H9 (cell line): ENCODE data around the gene ARNT2. TPM values are rescaled to one million over a fixed set of nuclear protein-coding genes. Genes with fewer than 3 reads are reported as not detected.
A peak's percentile ranks its signal among the peaks of the same experiment; 100 is the strongest.

ENCODE experiments used
- DNase-seq: peaks from one replicate; pipeline ENCODE4 v3.0.0-alpha.2; 2017
- H2AFZ ChIP-seq: one replicate; pipeline ENCODE4 v1.6.1; 2013; ENCODE audit warnings: mild to moderate bottlenecking, low read length, control low read depth, moderate library complexity
- H2AK5ac ChIP-seq: 2 replicates; pipeline ENCODE4 v1.6.1; 2013; ENCODE audit warnings: low read length, control low read depth, mixed read lengths; ENCODE audit not compliant: insufficient read length
- H2BK120ac ChIP-seq: one replicate; pipeline ENCODE4 v1.6.1; 2013; ENCODE audit warnings: low read depth, mild to moderate bottlenecking, low read length, control low read depth, inconsistent platforms; ENCODE audit not compliant: poor library complexity, severe bottlenecking
- H2BK12ac ChIP-seq: 2 replicates; pipeline ENCODE4 v1.6.1; 2013; ENCODE audit warnings: low read length, control low read depth, mixed read lengths, low read depth; ENCODE audit not compliant: insufficient read length
- H2BK15ac ChIP-seq: 2 replicates; pipeline ENCODE4 v1.6.1; 2013; ENCODE audit warnings: low read depth, low read length, control low read depth
- H2BK20ac ChIP-seq: one replicate; pipeline ENCODE4 v1.6.1; 2013; ENCODE audit warnings: low read depth, mild to moderate bottlenecking, low read length, control low read depth, inconsistent platforms; ENCODE audit not compliant: poor library complexity, severe bottlenecking
- H2BK5ac ChIP-seq: 2 replicates; pipeline ENCODE4 v1.6.1; 2013; ENCODE audit warnings: low read length, control low read depth, mixed read lengths; ENCODE audit not compliant: insufficient read length
- H3K14ac ChIP-seq: 2 replicates; pipeline ENCODE4 v1.6.1; 2013; ENCODE audit warnings: low read length, control low read depth; ENCODE audit not compliant: insufficient read depth
- H3K18ac ChIP-seq: 2 replicates; pipeline ENCODE4 v1.6.1; 2013; ENCODE audit warnings: low read depth, mild to moderate bottlenecking, mixed read lengths, low read length, control low read depth; ENCODE audit not compliant: insufficient read length
- H3K23ac ChIP-seq: 2 replicates; pipeline ENCODE4 v1.6.1; 2013; ENCODE audit warnings: low read length, control low read depth, mixed read lengths, low read depth; ENCODE audit not compliant: insufficient read length
- H3K23me2 ChIP-seq: 2 replicates; pipeline ENCODE4 v1.6.1; 2013; ENCODE audit warnings: low read depth, mild to moderate bottlenecking, mixed read lengths, low read length, control low read depth; ENCODE audit not compliant: insufficient read length, poor library complexity, severe bottlenecking
- H3K27ac ChIP-seq: 2 replicates; pipeline ENCODE4 v1.5.1; 2013; ENCODE audit warnings: low read length, control low read depth, mixed read lengths, low read depth; ENCODE audit not compliant: insufficient read length
- H3K27me3 ChIP-seq: 2 replicates; pipeline ENCODE4 v1.6.1; 2013; ENCODE audit warnings: low read length, control low read depth, inconsistent platforms; ENCODE audit not compliant: insufficient read depth
- H3K4ac ChIP-seq: 2 replicates; pipeline ENCODE4 v1.6.1; 2013; ENCODE audit warnings: low read depth, mild to moderate bottlenecking, control low read depth, inconsistent platforms, low read length, moderate library complexity
- H3K4me1 ChIP-seq: 2 replicates; pipeline ENCODE4 v1.6.1; 2013; ENCODE audit warnings: low read length, control low read depth, inconsistent platforms; ENCODE audit not compliant: insufficient read depth
- H3K4me2 ChIP-seq: 2 replicates; pipeline ENCODE4 v1.6.1; 2013; ENCODE audit warnings: low read length, control low read depth, mixed read lengths; ENCODE audit not compliant: insufficient read length, insufficient read depth
- H3K56ac ChIP-seq: 2 replicates; pipeline ENCODE4 v1.6.1; 2013; ENCODE audit warnings: low read depth, mild to moderate bottlenecking, mixed read lengths, low read length, control low read depth; ENCODE audit not compliant: insufficient read length
- H3K79me1 ChIP-seq: 2 replicates; pipeline ENCODE4 v1.6.1; 2013; ENCODE audit warnings: low read depth, mild to moderate bottlenecking, moderate library complexity, low read length, control low read depth, inconsistent platforms; ENCODE audit not compliant: insufficient read depth, poor library complexity, severe bottlenecking
- H3K79me2 ChIP-seq: 2 replicates; pipeline ENCODE4 v1.6.1; 2013; ENCODE audit warnings: low read length, control low read depth, inconsistent platforms; ENCODE audit not compliant: insufficient read depth
- H3K9ac ChIP-seq: 2 replicates; pipeline ENCODE4 v1.6.1; 2013; ENCODE audit warnings: low read length, control low read depth, mixed read lengths; ENCODE audit not compliant: insufficient read length; ENCODE audit errors: extremely low read depth
- H3K9me3 ChIP-seq: one replicate; pipeline ENCODE4 v1.6.1; 2013; ENCODE audit warnings: low read depth, low read length, inconsistent platforms; ENCODE audit not compliant: control insufficient read depth
- H3T11ph ChIP-seq: one replicate; pipeline ENCODE4 v1.6.1; 2013; ENCODE audit warnings: mild to moderate bottlenecking, low read length, control low read depth, inconsistent platforms
- H4K20me1 ChIP-seq: one replicate; pipeline ENCODE4 v1.6.1; 2013; ENCODE audit not compliant: control insufficient read depth, insufficient read length, insufficient read depth
- H4K5ac ChIP-seq: 2 replicates; pipeline ENCODE4 v1.6.1; 2013; ENCODE audit warnings: low read depth, mild to moderate bottlenecking, mixed read lengths, low read length, control low read depth; ENCODE audit not compliant: insufficient read length
- H4K8ac ChIP-seq: replicated peaks from 2 replicates; pipeline ENCODE4 v1.6.1; 2013; ENCODE audit warnings: low read length, control low read depth, mixed read lengths, low read depth; ENCODE audit not compliant: insufficient read length
- H4K91ac ChIP-seq: 2 replicates; pipeline ENCODE4 v1.6.1; 2013; ENCODE audit warnings: low read depth, mild to moderate bottlenecking, moderate library complexity, mixed read lengths, low read length, control low read depth; ENCODE audit not compliant: insufficient read length
- H3K27ac Mint-ChIP-seq, 3 experiments: 2 replicates in 2 of 3; 3 replicates in 1 of 3; pipeline ENCODE4 v1.8.0; 2020 to 2021; ENCODE audit warnings: mixed read lengths in 3 of 3, mild to moderate bottlenecking in 1 of 3, moderate library complexity in 1 of 3
- H3K27me3 Mint-ChIP-seq: 2 replicates; pipeline ENCODE4 v1.8.0; 2021; ENCODE audit warnings: low read depth, mild to moderate bottlenecking, moderate library complexity, mixed read lengths
- H3K36me3 Mint-ChIP-seq, 3 experiments: 2 replicates in 2 of 3; 3 replicates in 1 of 3; pipeline ENCODE4 v1.8.0; 2020 to 2021; ENCODE audit warnings: low read depth in 3 of 3, mixed read lengths in 3 of 3; ENCODE audit not compliant: insufficient read depth in 1 of 3
- H3K4me1 Mint-ChIP-seq, 2 experiments: 2 replicates each; pipeline ENCODE4 v1.8.0; 2020; ENCODE audit warnings: mixed read lengths in 2 of 2
- H3K4me3 Mint-ChIP-seq, 2 experiments: 2 replicates in 1 of 2; 3 replicates in 1 of 2; pipeline ENCODE4 v1.8.0; 2020 to 2021; ENCODE audit warnings: mild to moderate bottlenecking in 2 of 2, mixed read lengths in 2 of 2, moderate library complexity in 1 of 2
- H3K9me3 Mint-ChIP-seq, 2 experiments: 2 replicates in 1 of 2; 3 replicates in 1 of 2; pipeline ENCODE4 v1.8.0; 2020; ENCODE audit warnings: mild to moderate bottlenecking in 2 of 2, mixed read lengths in 2 of 2, moderate library complexity in 1 of 2
- CTCF ChIP-seq: fragments of 200-600 bp; sonication (generic); conservative IDR thresholded peaks from 3 replicates; pipeline ENCODE4 v1.8.0; 2021; ENCODE audit warnings: antibody characterized with exemption, mild to moderate bottlenecking
- WGBS: extraction: QIAGEN DNeasy Blood & Tissue Kit; methylation state at CpG from one replicate; pipeline ENCODE4 v1.1.7; 2013; ENCODE audit warnings: missing lambda C conversion rate, low lambda C conversion rate, mixed read lengths; ENCODE audit not compliant: insufficient read length; ENCODE audit errors: extremely low coverage; 5-methylcytosine and 5-hydroxymethylcytosine counted together
- total RNA-seq: library from RNA; stranded (reverse); gene quantifications from 2 replicates; pipeline ENCODE4 v1.2.1, GENCODE V29; 2021

Gene ARNT2
- total RNA-seq, 1 experiment from 2014 or later = 10.5 TPM

- TF ChIP-seq CTCF = no peak
- no peak for DNase-seq
- no peak overlapping the region for H3K9ac ChIP-seq
- no peaks in the 10 kb centered on the region for H3K36me3 Mint-ChIP-seq
- no peak overlapping the region for H3K4me3 Mint-ChIP-seq
- H3K27me3 Mint-ChIP-seq = peaks cover 8% of the 10 kb centered on the region
- H3T11ph ChIP-seq = no peak overlapping the region
- H4K91ac ChIP-seq = no peak overlapping the region
- no peaks in the 10 kb centered on the region for H3K79me1 ChIP-seq
- H3K9me3 ChIP-seq = no peaks in the 10 kb centered on the region
- no peak overlapping the region for H2BK20ac ChIP-seq
- no peaks in the 10 kb centered on the region for H3K23me2 ChIP-seq
- H2BK5ac ChIP-seq = no peak overlapping the region
- 0 out of 7 replicates have a peak overlapping the region, but pooled peaks of 1 of the 3 experiments have one; percentile 19 for H3K27ac Mint-ChIP-seq
- no peak overlapping the region for H3K4me2 ChIP-seq
- H2AFZ ChIP-seq = no peak overlapping the region
- WGBS = no CpG with 5 or more reads among the region's 5 CpGs
- no peak overlapping the region for H2BK15ac ChIP-seq
- no peak overlapping the region for H2AK5ac ChIP-seq
- no peaks in the 10 kb centered on the region for H3K79me2 ChIP-seq
- no peaks in the 10 kb centered on the region; the same call in 1 of the 2 replicates for H3K4me1 ChIP-seq
- H4K8ac ChIP-seq = no peak overlapping the region
- H4K5ac ChIP-seq = no peak overlapping the region
- no peaks in the 10 kb centered on the region for H3K9me3 Mint-ChIP-seq
- no peak overlapping the region for H3K14ac ChIP-seq
- no peak overlapping the region for H3K18ac ChIP-seq
- no peak overlapping the region for H3K27ac ChIP-seq
- no peak overlapping the region for H3K23ac ChIP-seq
- H3K27me3 ChIP-seq = no peaks in the 10 kb centered on the region
- no peak overlapping the region for H2BK120ac ChIP-seq
- H3K56ac ChIP-seq = no peak overlapping the region
- H4K20me1 ChIP-seq = no peaks in the 10 kb centered on the region
- no peak overlapping the region for H2BK12ac ChIP-seq
- H3K4me1 Mint-ChIP-seq = peaks cover 18 to 24% of the 10 kb centered on the region in 2 experiments
- H3K4ac ChIP-seq = no peak overlapping the region
Observed at GRCh38 chr15:80433836-80434235, 29.7 kb downstream of the ARNT2 start.
